ENCODE results near the gene TEX14. TPM values are rescaled to one million over a fixed set of nuclear protein-coding genes. Genes with fewer than 3 reads are reported as not detected.
A peak's percentile ranks its signal among the peaks of the same experiment; 100 is the strongest.

The TEX14 gene
- total and polyA plus RNA-seq, 2 experiments from 2014 or later: 0.15 TPM; not detected in 1

- H3K4me1 ChIP-seq (ENCODE audit: insufficient read depth): peaks cover 10% of the 10 kb centered on the region
- no peak overlapping the region for H2AFZ ChIP-seq
These were observed 49.9 kb downstream of the TEX14 start for GRCh38 chr17:58641887-58642311.

GRCh38 chr17:58640202-58640601 lies 51.6 kb downstream of the TEX14 start:
- no peaks in the 10 kb centered on the region for H3K9me3 ChIP-seq (ENCODE audit: low read depth)
- H3K27ac ChIP-seq: no peak overlapping the region
- H3K27me3 ChIP-seq (replicated peaks; ENCODE audit: insufficient read depth): no peaks in the 10 kb centered on the region
- no peak overlapping the region for H3K4me2 ChIP-seq (ENCODE audit: unreplicated experiment)
- WGBS, 2 experiments (ENCODE audit: low coverage in 1 of 2, low lambda C conversion rate in 2 of 2, missing lambda C conversion rate in 2 of 2): 62 to 72% methylated on average over 4 of the region's 4 CpGs
- in situ Hi-C loops (cut with MboI): no loop called here
- H3K79me2 ChIP-seq (ENCODE audit: insufficient read depth): no peaks in the 10 kb centered on the region
- H3F3A ChIP-seq (ENCODE audit: insufficient read depth): peaks cover 5% of the 10 kb centered on the region; the same call in 1 of the 2 replicates
- H4K20me1 ChIP-seq (ENCODE audit: insufficient read depth): no peaks in the 10 kb centered on the region
- no peak overlapping the region for H2AFZ ChIP-seq
- no peak for DNase-seq
- H3K9ac ChIP-seq: no peak overlapping the region
- peaks cover 10% of the 10 kb centered on the region for H3K4me1 ChIP-seq (ENCODE audit: insufficient read depth)
- no peak overlapping the region for H3K4me3 ChIP-seq
- H3K36me3 ChIP-seq (ENCODE audit: low read depth): no peaks in the 10 kb centered on the region
- H3K9me2 ChIP-seq (ENCODE audit: insufficient read depth): no peaks in the 10 kb centered on the region
- no peak for TF ChIP-seq EZH2 (IDR thresholded peaks at IDR 0.05; ENCODE audit: insufficient read depth, poor library complexity, severe bottlenecking)
- TF ChIP-seq EZH2phosphoT487 (IDR thresholded peaks at IDR 0.05; ENCODE audit: insufficient read depth, low read depth): no peak

More at GRCh38 chr17:58641887-58642311, 49.9 kb downstream of the TEX14 start:
- Histone ChIP-seq H3F3A (ENCODE audit: insufficient read depth) (peaks cover 5% of the 10 kb centered on the region; the same call in 1 of the 2 replicates), H3K9ac (no peak overlapping the region), H3K9me3 (ENCODE audit: low read depth) (no peaks in the 10 kb centered on the region), H3K79me2 (ENCODE audit: insufficient read depth) (no peaks in the 10 kb centered on the region), H3K27me3 (replicated peaks; ENCODE audit: insufficient read depth) (no peaks in the 10 kb centered on the region), H4K20me1 (ENCODE audit: insufficient read depth) (no peaks in the 10 kb centered on the region), H3K4me2 (ENCODE audit: unreplicated experiment) (no peak overlapping the region), H3K9me2 (ENCODE audit: insufficient read depth) (no peaks in the 10 kb centered on the region), H3K27ac (no peak overlapping the region), H3K4me3 (no peak overlapping the region), H3K36me3 (ENCODE audit: low read depth) (no peaks in the 10 kb centered on the region)
- in situ Hi-C loops (cut with MboI): no loop called here
- DNase-seq: peak; percentile 39
- whole genome bisulfite sequencing, 2 experiments (ENCODE audit: low coverage in 1 of 2, low lambda C conversion rate in 2 of 2, missing lambda C conversion rate in 2 of 2): 17 to 29% methylated on average over 1 of the region's 1 CpG
- TF ChIP-seq EZH2phosphoT487 (IDR thresholded peaks at IDR 0.05; ENCODE audit: insufficient read depth, low read depth) (no peak), EZH2 (IDR thresholded peaks at IDR 0.05; ENCODE audit: insufficient read depth, poor library complexity, severe bottlenecking) (no peak)

- in situ Hi-C loops (cut with MboI): no loop called here
- Histone ChIP-seq H3K36me3 (ENCODE audit: low read depth) (no peaks in the 10 kb centered on the region), H3K79me2 (ENCODE audit: insufficient read depth) (no peaks in the 10 kb centered on the region), H3F3A (ENCODE audit: insufficient read depth) (peaks cover 5% of the 10 kb centered on the region; the same call in 1 of the 2 replicates), H3K9me2 (ENCODE audit: insufficient read depth) (no peaks in the 10 kb centered on the region), H3K4me1 (ENCODE audit: insufficient read depth) (peaks cover 10% of the 10 kb centered on the region), H3K27me3 (replicated peaks; ENCODE audit: insufficient read depth) (no peaks in the 10 kb centered on the region), H3K9me3 (ENCODE audit: low read depth) (no peaks in the 10 kb centered on the region), H2AFZ (no peak overlapping the region), H3K9ac (no peak overlapping the region), H3K4me3 (no peak overlapping the region), H4K20me1 (ENCODE audit: insufficient read depth) (no peaks in the 10 kb centered on the region), H3K4me2 (ENCODE audit: unreplicated experiment) (no peak overlapping the region), H3K27ac (no peak overlapping the region)
- TF ChIP-seq EZH2phosphoT487 (IDR thresholded peaks at IDR 0.05; ENCODE audit: insufficient read depth, low read depth) (no peak), EZH2 (IDR thresholded peaks at IDR 0.05; ENCODE audit: insufficient read depth, poor library complexity, severe bottlenecking) (no peak)
- 85% methylated on average over 6 of the region's 6 CpGs for WGBS, 2 experiments (ENCODE audit: low coverage in 1 of 2, low lambda C conversion rate in 2 of 2, missing lambda C conversion rate in 2 of 2)
- DNase-seq: no peak
These were observed 52.2 kb downstream of the TEX14 start for GRCh38 chr17:58639681-58640080.

DNA sequence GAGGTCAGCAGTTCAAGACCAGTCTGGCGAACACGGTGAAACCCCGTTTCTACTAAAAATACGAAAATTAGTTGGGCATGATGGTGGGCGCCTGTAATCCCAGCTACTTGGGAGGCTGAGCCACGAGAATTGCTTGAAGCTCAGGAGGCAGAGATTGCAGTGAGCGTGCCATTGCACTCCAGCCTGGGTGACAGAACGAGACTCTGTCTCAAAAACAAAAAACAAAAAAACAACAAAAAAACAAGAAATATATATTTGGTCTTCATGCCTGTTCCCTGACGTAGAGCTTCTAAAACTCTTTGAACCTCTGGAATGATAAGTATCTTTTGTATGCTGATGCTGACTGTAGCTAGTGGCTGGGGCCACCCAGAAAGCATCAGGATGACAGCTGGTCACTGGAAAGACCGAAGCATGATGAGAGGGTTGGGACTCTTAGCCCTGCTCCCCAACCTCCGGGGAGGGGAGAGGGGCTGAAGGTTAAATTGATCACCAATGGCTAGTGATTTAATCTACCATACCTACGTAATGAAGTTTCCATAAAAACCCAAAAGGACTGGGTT lies 54.8 kb downstream of the TEX14 start:
- no peak for DNase-seq
- H3K9ac ChIP-seq: no peak overlapping the region
- H3K36me3 ChIP-seq (ENCODE audit: low read depth): no peaks in the 10 kb centered on the region
- no peaks in the 10 kb centered on the region for H3K9me3 ChIP-seq (ENCODE audit: low read depth)
- H2AFZ ChIP-seq: no peak overlapping the region
- H3K4me3 ChIP-seq: no peak overlapping the region
- WGBS, 2 experiments (ENCODE audit: low coverage in 1 of 2, low lambda C conversion rate in 2 of 2, missing lambda C conversion rate in 2 of 2): 51 to 55% methylated on average over 12 of the region's 12 CpGs
- TF ChIP-seq EZH2phosphoT487 (IDR thresholded peaks at IDR 0.05; ENCODE audit: insufficient read depth, low read depth): no peak
- TF ChIP-seq EZH2 (IDR thresholded peaks at IDR 0.05; ENCODE audit: insufficient read depth, poor library complexity, severe bottlenecking): no peak
- in situ Hi-C loops (cut with MboI): no loop called here
- no peaks in the 10 kb centered on the region for H3K9me2 ChIP-seq (ENCODE audit: insufficient read depth)
- H3K4me2 ChIP-seq (ENCODE audit: unreplicated experiment): no peak overlapping the region
- no peak overlapping the region for H3K27ac ChIP-seq
- H3K4me1 ChIP-seq (ENCODE audit: insufficient read depth): no peaks in the 10 kb centered on the region
- H3K27me3 ChIP-seq (replicated peaks; ENCODE audit: insufficient read depth): no peaks in the 10 kb centered on the region
- no peaks in the 10 kb centered on the region for H4K20me1 ChIP-seq (ENCODE audit: insufficient read depth)
- H3F3A ChIP-seq (ENCODE audit: insufficient read depth): peaks cover 3% of the 10 kb centered on the region; the same call in 1 of the 2 replicates
- no peaks in the 10 kb centered on the region for H3K79me2 ChIP-seq (ENCODE audit: insufficient read depth)

Data from GM23248 (cell line).